ENCODE data around the gene RPTOR.
A peak's percentile ranks its signal among the peaks of the same experiment; 100 is the strongest.

Gene RPTOR

DNA sequence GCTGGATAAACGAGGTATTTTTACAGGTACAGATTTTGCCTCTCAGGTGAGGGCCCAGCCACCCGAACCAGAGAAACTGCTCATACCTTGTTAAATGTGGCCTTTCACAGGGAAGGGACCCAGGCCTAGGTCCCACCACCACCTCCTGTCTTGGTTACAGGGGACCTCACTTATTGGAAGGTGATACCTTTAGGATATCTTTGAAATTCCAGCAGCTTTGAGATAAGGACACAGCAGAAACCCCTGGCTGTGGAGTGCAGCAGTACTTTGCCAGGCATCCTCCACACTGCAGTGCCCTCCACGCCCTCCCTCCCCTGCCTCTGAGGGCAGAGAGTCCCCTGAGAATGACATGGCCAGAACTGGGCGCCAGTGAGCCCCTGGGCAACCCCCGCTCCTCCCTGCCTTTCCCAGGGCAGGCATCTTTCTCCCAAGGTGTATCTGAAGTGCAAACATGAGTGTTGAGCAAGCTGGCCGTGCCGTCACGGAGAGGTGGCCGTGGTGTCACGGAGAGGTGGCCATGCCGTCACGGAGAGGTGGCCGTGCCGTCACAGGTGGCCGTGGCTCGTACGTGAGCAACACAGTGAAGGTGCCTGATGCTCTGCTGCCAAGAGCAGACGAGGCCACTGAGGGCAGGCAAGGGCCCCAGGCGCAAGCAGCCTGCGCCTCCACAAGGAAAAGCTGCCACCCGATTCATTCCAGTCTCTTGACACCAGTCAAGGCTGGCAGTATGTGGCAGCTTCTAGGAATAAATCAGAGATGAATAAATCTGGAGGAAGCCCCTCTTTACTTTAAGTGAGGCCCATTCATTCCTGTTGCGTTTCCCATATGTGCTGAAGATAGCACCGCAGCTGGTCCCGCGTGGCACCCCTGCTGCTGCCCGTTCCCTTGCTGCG lies 312.5 kb downstream of the RPTOR start:
- TF ChIP-seq PAX5 (IDR thresholded peaks at IDR 0.05; ENCODE audit: insufficient read depth, low read length, severe bottlenecking) = no peak
- TF ChIP-seq POU2F2 (IDR thresholded peaks at IDR 0.05; ENCODE audit: low read depth, low read length) = no peak
- no peak for TF ChIP-seq TAF1 (IDR thresholded peaks at IDR 0.05; ENCODE audit: low read depth, low read length)
- TF ChIP-seq POLR2A (IDR thresholded peaks at IDR 0.05; ENCODE audit: low read depth, low read length) = no peak
- no peak for TF ChIP-seq SPI1 (IDR thresholded peaks at IDR 0.05; ENCODE audit: low read depth, low read length)
- TF ChIP-seq POLR2AphosphoS5 (IDR thresholded peaks at IDR 0.05; ENCODE audit: low read depth, low read length) = no peak
- peak; percentile 80 for FAIRE-seq

DNA sequence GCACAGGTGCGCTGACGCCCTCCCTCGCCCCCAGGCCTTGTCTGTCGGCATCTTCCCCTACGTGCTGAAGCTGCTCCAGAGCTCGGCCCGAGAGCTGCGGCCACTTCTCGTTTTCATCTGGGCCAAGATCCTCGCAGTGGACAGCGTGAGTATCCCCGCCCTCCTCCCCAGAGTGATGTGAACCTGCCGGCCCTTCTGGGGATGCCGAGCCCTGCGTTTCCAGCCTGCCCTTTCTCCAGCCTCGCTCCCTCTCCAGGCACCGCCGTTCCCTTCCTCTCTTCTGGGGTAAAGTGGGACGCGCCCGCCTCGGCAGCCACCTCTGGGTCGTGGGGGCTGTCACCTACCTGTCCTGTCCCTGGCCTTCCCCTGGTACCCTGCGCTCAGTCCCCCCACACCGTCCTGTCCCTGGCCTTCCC lies 313.1 kb downstream of the RPTOR start:
- FAIRE-seq (no peak), DNase-seq (ENCODE audit: insufficient read length, low spot score) (no peak)
- no peak for TF ChIP-seq POU2F2 (IDR thresholded peaks at IDR 0.05; ENCODE audit: low read depth, low read length)
- no peak for TF ChIP-seq SPI1 (IDR thresholded peaks at IDR 0.05; ENCODE audit: low read depth, low read length)
- no peak for TF ChIP-seq TAF1 (IDR thresholded peaks at IDR 0.05; ENCODE audit: low read depth, low read length)
- no peak for TF ChIP-seq PAX5 (IDR thresholded peaks at IDR 0.05; ENCODE audit: insufficient read depth, low read length, severe bottlenecking)
- no peak for TF ChIP-seq POLR2A (IDR thresholded peaks at IDR 0.05; ENCODE audit: low read depth, low read length)
- TF ChIP-seq POLR2AphosphoS5 (IDR thresholded peaks at IDR 0.05; ENCODE audit: low read depth, low read length) = no peak

More for the DNA sequence above, 312.5 kb downstream of the RPTOR start:
- DNase-seq (ENCODE audit: insufficient read length, low spot score) = no peak

DNA sequence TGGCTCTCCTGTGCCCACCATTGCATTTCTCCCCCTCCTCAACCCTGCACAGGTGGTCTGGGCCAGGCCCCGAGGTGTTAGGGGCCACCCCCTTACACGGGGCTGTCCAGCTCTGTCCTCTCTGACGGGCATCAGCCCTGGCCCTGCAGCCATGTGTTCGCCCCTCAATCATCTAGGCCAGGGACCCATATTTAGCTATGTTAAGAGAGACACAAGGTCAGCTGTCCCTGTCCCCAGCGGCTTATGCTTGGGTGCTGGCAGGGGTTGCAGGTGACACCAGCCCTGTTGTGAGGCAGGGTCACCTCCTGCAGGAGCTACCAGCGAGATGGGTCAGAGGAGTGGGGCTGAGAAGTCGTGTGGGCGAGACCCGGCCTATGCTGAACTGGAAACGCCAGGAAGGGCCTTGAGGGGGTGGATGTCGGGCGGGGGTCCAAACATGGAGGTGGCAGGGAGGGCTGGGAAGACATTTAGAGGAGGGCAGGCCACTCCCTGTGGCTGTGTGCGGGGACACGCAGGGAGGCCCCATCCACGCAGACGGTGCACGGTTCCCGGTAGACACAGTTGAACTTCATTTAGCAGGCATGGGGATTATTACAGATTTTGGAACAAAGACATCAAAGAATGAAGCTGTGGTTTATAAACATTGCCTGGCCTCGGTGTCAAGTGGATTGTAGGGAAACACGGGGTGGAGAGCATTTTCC lies 313.8 kb downstream of the RPTOR start:
- no peak for FAIRE-seq
- no peak for DNase-seq (ENCODE audit: insufficient read length, low spot score)
- TF ChIP-seq SPI1 (IDR thresholded peaks at IDR 0.05; ENCODE audit: low read depth, low read length) (no peak), PAX5 (IDR thresholded peaks at IDR 0.05; ENCODE audit: insufficient read depth, low read length, severe bottlenecking) (no peak), POLR2AphosphoS5 (IDR thresholded peaks at IDR 0.05; ENCODE audit: low read depth, low read length) (no peak), TAF1 (IDR thresholded peaks at IDR 0.05; ENCODE audit: low read depth, low read length) (no peak), POU2F2 (IDR thresholded peaks at IDR 0.05; ENCODE audit: low read depth, low read length) (no peak), POLR2A (IDR thresholded peaks at IDR 0.05; ENCODE audit: low read depth, low read length) (no peak)

DNA sequence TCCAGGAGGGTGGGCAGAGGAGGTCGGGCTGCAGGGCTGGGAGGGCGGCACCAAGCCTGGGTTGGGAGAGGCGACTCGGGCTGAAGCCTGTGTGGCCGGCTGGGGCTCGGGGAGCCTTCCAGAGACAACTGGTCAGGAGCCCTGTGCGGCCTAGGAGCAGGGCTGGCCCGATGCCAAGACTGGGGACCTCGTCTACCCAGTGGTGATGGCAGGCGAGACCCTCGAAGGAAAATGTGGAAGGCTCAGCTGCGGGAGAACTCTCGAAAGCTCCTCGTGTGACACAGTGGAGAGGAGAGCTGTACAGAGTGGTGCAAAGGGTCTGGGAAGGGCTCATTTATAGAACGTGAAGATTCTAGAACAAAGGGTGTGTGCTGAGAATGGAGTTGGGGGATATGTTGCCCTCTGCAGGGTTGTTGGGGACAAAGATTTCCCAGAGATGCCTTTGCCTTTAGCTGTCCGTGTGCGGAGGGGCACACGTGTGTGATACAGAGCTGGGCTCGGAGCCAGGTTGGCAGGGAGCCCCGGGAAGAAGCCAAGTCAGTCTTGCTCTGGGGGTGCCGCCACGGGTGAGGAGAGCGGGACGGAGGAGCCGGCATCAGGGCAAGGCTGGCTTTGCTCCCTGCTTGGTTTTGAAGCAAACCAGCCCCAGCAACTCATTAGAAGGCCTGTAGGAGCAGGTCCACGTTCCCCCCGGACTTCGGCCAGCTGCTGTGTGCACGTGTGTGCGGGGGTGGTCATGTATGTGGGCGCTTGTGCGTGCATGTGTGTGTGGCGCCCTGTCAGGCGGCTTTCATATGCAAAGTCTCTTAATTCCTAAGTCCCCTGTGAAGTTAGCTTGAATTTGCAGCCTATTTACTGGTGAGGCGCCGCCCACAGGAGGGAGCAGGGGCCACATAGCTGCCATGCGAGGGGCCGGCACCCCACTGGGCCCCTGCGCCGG lies 314.6 kb downstream of the RPTOR start:
- TF ChIP-seq POLR2A (IDR thresholded peaks at IDR 0.05; ENCODE audit: low read depth, low read length) (no peak), POLR2AphosphoS5 (IDR thresholded peaks at IDR 0.05; ENCODE audit: low read depth, low read length) (no peak), TAF1 (IDR thresholded peaks at IDR 0.05; ENCODE audit: low read depth, low read length) (no peak), SPI1 (IDR thresholded peaks at IDR 0.05; ENCODE audit: low read depth, low read length) (no peak), PAX5 (IDR thresholded peaks at IDR 0.05; ENCODE audit: insufficient read depth, low read length, severe bottlenecking) (no peak), POU2F2 (IDR thresholded peaks at IDR 0.05; ENCODE audit: low read depth, low read length) (no peak)
- FAIRE-seq (no peak), DNase-seq (ENCODE audit: insufficient read length, low spot score) (no peak)

DNA sequence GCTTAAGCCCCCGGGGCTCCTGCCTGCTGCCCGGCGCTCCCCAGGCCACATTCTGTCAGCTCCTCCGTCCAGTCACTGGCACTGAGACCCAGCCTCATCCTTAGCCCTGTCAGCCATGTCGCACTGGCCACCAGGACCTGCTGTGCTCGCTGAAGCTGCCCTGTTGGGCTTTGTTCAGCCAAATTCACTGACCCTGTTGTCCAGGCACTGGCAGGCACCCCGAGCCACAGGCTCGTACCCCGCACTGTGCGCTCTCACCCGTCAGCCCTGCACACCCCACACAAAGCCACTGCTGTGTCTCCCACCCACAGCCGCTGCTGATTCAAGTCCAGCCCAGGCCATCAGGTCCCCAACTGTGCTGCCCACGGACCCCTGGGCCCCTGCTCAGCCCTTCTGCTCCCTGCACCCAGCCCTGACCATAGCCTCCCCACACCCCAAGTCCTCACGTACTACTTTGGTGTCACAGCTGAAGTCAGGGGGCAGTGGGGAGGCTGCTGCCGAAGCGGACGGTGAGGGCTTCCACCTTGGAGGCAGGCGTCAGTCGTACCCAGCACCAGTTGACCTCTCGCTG lies 315.5 kb downstream of the RPTOR start:
- FAIRE-seq = no peak
- TF ChIP-seq TAF1 (IDR thresholded peaks at IDR 0.05; ENCODE audit: low read depth, low read length) = no peak
- no peak for TF ChIP-seq PAX5 (IDR thresholded peaks at IDR 0.05; ENCODE audit: insufficient read depth, low read length, severe bottlenecking)
- TF ChIP-seq POLR2A (IDR thresholded peaks at IDR 0.05; ENCODE audit: low read depth, low read length) = no peak
- TF ChIP-seq SPI1 (IDR thresholded peaks at IDR 0.05; ENCODE audit: low read depth, low read length) = no peak
- no peak for TF ChIP-seq POLR2AphosphoS5 (IDR thresholded peaks at IDR 0.05; ENCODE audit: low read depth, low read length)
- no peak for TF ChIP-seq POU2F2 (IDR thresholded peaks at IDR 0.05; ENCODE audit: low read depth, low read length)
- DNase-seq (ENCODE audit: insufficient read length, low spot score) = no peak

DNA sequence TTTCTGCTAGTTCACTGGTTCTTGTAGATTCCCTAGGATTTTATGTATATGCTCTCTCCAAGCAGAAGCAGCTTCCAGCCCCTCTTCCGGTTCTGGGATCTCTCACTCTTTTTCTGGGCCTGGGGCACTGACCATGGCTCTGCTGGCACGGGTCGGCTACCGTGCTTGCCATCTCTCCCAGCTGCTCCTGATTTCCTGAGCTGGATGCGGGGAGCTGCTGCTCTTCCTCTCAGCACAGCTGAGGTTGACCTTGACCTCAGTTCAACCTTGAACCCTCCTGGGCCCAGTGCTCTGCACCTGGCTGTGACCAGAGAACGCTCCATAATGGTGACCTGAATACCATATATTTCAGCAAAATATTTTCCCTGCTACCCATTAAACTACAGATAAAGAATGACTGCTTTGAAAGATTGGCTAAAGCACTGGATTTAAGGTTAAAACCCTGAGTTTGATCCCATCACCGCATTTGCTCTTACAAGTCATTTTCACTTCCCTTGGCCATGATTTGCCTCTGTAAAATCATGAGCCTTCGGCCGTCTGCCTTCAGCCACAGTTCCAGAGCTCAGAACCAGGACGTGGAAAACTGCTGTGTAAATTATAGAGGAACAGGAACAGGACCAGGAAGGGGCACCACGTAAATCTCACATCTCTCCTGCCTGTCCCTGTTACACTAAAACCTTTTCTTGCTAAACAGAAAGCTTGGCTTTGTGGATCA lies 316.2 kb downstream of the RPTOR start:
- peak; percentile 72 for TF ChIP-seq SPI1 (IDR thresholded peaks at IDR 0.05; ENCODE audit: low read depth, low read length)
- no peak for TF ChIP-seq POU2F2 (IDR thresholded peaks at IDR 0.05; ENCODE audit: low read depth, low read length)
- DNase-seq (ENCODE audit: insufficient read length, low spot score) (no peak), FAIRE-seq (peak; percentile 76)

DNA sequence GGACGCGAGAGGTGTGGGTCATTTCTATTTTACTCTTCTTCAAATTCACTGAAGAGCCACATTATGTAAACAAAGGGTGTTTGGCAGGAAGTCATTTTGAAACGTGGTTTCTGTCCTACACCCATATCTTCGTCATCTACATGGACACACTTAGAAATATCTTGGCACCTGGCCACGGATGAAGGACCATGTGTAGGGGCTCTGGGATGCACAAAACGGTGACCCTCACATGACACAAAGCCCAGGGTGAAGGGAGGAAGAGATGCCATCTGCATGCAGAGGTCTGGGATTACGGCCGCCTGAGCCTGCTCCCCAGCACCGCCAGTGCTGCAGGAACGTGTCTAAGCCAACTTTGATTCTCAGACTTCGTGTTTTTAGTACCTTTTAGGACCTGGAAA lies 316.8 kb downstream of the RPTOR start:
- DNase-seq (ENCODE audit: insufficient read length, low spot score) = no peak
- no peak for FAIRE-seq
- TF ChIP-seq TAF1 (IDR thresholded peaks at IDR 0.05; ENCODE audit: low read depth, low read length) (no peak), POLR2AphosphoS5 (IDR thresholded peaks at IDR 0.05; ENCODE audit: low read depth, low read length) (no peak), POLR2A (IDR thresholded peaks at IDR 0.05; ENCODE audit: low read depth, low read length) (no peak), SPI1 (IDR thresholded peaks at IDR 0.05; ENCODE audit: low read depth, low read length) (no peak), PAX5 (IDR thresholded peaks at IDR 0.05; ENCODE audit: insufficient read depth, low read length, severe bottlenecking) (no peak)

DNA sequence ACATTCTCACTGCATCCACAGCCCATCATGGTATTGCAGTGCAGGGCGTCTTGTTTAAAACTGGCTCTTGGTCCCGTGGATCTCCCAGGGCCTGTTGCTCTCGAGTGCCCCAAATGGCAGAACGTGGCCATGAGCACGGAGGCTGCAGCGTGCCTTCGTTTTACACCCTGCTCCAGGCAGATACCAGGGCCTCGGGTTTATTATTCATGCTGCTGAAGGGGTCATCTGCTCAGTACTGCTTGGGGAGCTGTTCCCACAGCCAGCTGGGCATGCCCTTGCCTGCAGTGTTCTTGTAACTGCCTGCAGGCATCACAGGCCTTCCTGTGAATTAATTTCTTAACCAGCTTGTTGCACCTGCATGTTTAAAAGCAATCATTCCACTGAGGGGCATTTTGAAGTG lies 317.3 kb downstream of the RPTOR start:
- DNase-seq (ENCODE audit: insufficient read length, low spot score) (no peak), FAIRE-seq (peak; percentile 13)
- TF ChIP-seq PAX5 (IDR thresholded peaks at IDR 0.05; ENCODE audit: insufficient read depth, low read length, severe bottlenecking) (no peak), TAF1 (IDR thresholded peaks at IDR 0.05; ENCODE audit: low read depth, low read length) (no peak)

All from GM12891 (cell line).